Fibroblast of skin of back (primary cell): ENCODE results near the gene DNAH6. TPM values are rescaled to one million over a fixed set of nuclear protein-coding genes. Genes with fewer than 3 reads are reported as not detected.
A peak's percentile ranks its signal among the peaks of the same experiment; 100 is the strongest.
"Not testable (repeated sequence)": the region's sequence is repeated elsewhere in the genome, so short reads cannot be mapped to it uniquely, and the experiment has no call there.

Experiments
- DNase-seq: peaks from one replicate; pipeline ENCODE4 v3.0.0-alpha.2; 2013
- polyA plus RNA-seq, 2 experiments: library from polyadenylated mRNA; unstranded; fragments of 120-200 nt; gene quantifications; one replicate each; pipeline ENCODE4 v1.2.1, GENCODE V29; 2013; ENCODE audit not compliant: insufficient read length in 2 of 2

Gene DNAH6, protein sequence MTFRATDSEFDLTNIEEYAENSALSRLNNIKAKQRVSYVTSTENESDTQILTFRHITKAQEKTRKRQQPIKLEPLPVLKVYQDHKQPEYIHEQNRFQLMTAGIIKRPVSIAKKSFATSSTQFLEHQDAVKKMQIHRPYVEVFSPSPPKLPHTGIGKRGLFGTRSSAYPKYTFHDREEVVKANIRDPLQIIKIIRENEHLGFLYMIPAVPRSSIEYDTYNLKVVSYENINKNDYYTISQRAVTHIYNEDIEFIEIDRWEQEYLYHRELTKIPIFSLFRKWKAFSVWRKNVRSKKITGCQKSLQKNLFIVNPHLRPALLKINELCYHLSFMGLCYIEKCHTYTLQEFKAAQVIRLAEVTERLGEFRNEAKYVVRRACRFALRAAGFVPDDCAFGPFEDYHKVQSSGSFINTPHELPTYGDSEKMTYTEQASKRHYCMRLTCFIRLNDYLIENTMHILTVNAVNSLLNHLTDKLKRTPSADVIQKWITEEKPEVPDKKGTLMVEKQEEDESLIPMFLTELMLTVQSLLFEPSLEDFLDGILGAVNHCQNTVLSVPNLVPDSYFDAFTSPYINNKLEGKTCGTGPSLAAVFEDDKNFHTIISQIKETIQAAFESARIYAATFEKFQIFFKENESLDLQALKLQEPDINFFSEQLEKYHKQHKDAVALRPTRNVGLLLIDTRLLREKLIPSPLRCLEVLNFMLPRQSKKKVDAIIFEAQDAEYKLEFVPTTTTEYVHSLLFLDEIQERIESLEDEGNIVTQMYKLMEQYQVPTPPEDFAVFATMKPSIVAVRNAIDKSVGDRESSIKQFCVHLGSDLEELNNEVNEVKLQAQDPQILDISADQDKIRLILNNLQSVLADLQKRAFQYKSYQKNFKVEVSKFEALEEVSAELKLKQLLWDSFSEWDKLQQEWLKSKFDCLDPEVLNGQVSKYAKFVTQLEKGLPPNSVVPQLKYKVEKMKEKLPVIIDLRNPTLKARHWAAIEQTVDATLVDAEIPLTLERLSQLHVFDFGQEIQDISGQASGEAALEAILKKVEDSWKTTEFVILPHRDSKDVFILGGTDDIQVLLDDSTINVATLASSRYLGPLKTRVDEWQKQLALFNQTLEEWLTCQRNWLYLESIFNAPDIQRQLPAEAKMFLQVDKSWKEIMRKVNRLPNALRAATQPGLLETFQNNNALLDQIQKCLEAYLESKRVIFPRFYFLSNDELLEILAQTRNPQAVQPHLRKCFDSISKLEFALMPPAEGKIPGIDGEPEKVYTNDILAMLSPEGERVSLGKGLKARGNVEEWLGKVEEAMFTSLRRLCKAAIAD (N-terminal part only)
- polyA plus RNA-seq (2013, experiment 1 of 2; ENCODE audit: insufficient read length) = 0.02 TPM
- polyA plus RNA-seq (2013, experiment 2 of 2; ENCODE audit: insufficient read length) = not detected

DNA sequence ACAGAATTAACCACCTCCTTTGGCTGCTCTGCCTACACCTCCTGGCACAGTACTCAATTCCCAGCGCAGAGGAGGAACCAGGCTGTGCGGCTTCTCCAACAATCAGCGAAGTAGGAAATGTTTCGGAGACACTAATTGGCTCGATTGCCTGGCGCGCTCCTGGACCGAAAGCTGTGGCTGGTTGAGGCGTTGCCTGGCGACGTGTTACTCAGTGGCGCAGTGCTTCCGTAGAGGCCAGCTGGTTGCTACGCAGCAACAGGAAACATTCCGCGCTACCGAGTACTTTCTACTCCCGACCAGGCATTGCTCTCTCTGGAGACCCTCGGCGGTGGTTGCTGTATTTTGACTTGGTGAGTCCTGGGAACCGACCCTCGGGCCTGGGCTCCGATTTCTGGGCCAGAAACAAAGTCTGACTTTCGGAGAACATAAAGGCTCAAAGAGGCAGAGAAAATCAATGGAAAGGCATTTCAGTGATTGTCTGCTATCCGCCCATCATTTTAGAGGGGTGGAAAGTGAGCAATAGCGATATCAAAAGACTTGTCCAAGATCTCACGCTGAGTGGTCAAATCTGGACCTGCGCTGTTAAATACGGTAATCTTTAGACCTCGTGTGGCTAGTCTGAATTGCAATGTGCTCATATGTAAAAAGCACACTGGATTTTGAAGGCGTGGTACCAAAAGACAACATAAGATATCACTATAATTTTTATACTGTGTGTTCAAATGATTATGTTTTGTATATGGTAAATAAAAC is at the start of gene DNAH6:
Gene DNAH6 (plus strand): TSS at position 265 of the 753 bp plus-strand sequence. CDS start 1,329 bp downstream, outside the sequence.
- peak; percentile 93 for DNase-seq

DNA sequence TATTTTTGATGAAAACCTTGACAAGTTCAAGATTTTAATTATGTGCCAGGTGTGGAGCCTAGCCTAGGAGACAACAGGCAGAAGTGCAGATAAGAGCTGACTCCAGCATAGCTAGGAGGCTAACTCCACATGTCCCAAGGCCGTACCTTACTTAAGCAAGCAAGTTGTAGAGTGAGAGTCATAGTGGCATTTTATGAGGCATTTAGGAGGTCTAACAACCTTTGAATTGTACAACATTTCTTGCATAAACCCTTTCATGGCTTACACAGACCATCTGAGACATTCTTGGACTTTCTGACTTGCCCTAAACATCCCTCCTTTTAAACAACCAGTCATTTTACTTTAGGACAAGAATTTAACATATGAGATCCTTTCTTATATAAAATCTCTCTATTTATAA is 48.9 kb upstream of the DNAH6 start:
- DNase-seq = no peak

DNA sequence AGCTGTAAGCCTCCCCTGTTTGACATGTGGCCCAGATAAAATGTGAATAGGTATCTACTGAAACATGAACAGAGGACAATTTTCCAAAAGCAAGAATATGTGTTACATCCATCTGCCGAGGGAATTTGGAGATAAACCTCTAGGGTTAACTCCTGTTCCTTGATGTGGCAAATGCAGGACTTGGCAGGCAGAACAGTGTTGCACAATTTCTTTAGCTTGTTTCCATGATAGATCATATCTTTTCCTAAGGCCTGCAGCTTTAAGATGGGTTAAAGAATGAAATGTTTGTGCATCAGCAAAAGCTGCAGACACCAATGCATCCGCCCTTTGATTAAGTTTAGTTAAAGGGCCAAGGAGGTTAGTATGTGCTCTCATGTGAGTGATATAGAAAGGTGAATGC is 43.9 kb upstream of the DNAH6 start:
- not testable (repeated sequence) for DNase-seq

DNA sequence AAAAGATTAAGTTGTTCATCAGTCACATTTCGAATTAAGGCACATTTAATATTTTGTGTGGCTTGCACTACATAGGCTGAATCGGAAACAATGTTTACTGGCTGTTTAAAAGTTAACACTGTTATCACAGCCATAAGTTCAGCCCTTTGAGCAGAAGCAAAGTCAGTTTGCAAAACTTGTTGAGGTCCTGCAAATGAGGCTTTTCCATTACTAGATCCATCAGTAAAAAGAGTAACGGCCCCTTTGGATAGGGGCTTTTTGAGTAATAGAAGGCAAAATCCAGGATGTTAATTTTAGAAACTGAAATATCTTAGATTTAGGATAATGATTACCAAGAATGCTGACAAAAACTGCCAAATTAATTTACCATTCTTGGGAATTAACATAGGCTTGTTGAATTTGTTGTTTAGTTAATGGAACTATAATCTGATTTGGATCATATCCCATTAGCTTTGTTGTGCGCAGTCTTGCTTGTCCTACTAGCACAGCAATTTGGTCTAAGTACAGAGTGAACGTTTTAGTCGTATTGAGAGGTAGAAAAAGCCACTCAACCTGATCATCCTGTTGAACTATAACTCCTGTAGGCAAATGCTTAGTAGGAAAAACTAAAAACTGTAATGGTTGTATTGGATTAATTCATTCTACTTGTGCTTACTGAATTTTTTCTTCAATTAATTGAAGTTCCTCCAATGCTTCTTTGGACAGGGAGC is 43.3 kb upstream of the DNAH6 start:
- no peak for DNase-seq

DNA sequence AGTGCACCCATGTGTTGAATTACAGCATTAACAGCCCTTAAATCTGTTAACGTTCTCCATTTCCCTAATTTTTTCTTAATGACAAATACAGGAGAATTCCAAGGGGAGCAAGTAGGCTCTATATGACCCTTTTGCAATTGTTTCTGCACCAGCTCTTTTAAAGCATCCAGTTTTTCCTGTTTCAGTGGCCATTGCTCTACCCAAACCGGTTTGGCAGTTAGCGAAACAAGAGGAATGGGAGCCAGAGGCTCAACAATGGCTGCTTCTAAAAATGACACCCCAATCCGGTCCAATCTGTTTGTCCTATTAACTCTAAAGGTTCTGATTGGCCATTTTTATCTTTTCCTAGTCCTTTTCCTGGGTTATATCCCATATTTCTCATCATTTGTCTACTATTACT is 42.1 kb upstream of the DNAH6 start:
- no peak for DNase-seq

- no peak for DNase-seq
Observed at GRCh38 chr2:84477886-84478285, 38.4 kb upstream of the DNAH6 start.

GRCh38 chr2:84478867-84479266 is 37.4 kb upstream of the DNAH6 start:
- no peak for DNase-seq

DNA sequence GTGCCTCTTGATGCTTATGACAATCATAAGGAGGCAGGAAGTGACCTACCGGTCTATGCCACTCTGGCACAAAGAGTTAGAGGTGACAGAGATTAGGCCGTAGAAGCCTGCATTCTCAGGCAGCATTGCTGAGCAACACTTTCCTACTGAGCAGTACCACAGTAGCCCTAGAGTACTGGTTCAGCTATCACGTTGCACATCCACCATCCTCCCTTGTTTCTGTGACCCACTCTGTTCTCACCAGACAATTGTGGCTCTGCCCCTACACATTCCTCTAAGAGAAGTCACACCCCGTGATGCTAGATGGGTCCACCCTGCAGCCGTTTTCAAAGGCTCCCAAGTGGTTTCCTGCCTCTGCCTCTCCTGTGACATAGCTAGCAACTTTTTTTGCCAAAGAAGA is 34.6 kb upstream of the DNAH6 start:
- peak; percentile 83 for DNase-seq

GRCh38 chr2:84482603-84483002 is 33.7 kb upstream of the DNAH6 start:
- no peak for DNase-seq

DNA sequence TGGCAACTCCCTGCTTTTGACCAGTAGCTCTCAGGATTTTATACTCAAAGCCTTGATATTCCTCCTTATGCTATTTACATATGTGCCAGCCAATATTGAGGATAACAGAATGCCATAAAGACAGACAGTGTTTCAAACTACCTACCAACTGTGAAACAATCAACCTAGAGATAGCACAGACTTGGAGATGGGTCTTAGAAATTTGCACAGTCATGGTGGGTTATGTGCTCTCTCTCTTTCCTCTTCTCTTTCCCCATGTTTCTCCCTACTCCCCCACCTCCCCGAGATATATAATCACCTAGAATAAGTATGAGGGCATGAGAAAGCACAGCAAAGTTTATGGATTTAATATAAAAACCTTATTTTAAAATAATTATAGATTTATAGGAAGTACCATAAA is 33.0 kb upstream of the DNAH6 start:
- no peak for DNase-seq

DNA sequence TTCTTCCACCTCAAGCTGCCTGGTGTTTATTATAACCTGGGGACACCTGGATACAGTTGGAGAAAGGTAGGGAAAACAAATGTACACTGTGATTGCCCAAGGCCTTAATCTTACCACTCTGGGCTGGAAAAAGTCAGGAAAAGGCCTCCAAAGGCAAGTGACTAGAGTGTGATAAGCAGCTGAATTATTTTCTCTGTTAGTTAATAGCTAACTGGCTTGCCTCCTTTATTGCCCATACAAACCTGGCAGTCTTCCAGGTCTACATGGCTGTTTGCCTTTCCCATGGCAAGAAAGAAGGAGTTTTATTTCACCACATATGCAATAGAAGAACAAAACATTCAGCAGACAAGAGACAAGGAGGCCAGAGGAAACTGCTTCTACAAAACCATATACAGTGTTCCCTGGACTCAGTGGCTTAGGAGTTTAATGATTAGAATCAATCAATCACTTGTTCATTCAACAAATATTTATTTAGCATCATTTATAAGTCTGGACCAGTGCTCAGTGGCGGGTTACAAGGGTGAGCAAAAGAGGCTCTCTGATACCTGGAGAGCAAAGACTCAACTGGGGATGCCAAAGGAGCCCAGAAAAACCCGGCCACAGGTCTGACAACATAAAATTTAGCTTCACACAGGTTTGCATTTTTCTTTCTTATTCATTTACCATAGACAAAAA is 29.7 kb upstream of the DNAH6 start:
- DNase-seq = peak; percentile 15

- peak; percentile 35 for DNase-seq
Observed at GRCh38 chr2:84487298-84487996, 28.9 kb upstream of the DNAH6 start.

- DNase-seq = no peak
Observed at GRCh38 chr2:84491256-84491655, 25.0 kb upstream of the DNAH6 start.

- DNase-seq = no peak
Observed at GRCh38 chr2:84491741-84492140, 24.6 kb upstream of the DNAH6 start.

DNA sequence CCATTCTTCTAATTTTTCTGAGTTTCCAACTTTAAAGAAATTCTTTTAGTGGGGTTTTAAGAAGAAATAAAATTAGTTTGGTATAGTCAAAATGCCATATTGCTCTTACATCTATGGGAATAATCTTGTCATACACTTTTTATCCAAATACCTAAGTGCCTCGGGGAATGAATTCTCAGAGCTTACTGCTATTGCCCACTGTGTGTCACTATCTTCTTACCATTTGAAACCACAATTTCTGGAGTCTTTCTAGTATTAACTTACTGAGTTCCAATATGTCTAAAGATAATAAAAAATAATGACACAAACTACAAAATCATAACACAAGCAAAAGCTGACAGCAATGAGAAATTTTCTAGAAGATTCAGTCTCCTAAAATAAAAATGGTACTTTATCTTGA is 23.7 kb upstream of the DNAH6 start:
- DNase-seq = peak; percentile 49

- DNase-seq = peak; percentile 95
Observed at GRCh38 chr2:84493514-84493913, 22.8 kb upstream of the DNAH6 start.

DNA sequence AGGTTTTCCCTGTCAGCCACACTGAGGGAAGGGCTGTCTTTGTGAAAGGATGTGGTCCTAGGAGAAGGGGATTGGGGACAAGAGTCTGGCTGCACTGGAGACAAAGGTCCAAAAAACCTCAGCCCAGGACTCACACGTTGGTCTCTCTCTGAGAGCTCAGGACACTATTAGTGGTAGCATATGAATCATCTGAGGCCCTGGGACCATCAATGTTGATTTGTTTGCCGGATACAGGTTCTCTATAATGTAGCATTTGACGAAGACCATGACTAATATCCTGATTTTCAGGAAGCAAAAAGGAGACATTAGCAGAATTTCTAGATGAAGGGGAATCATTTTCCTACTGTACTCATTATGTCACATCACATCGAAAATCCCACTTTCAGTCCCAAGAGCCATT is 22.2 kb upstream of the DNAH6 start:
- DNase-seq = peak; percentile 62

DNA sequence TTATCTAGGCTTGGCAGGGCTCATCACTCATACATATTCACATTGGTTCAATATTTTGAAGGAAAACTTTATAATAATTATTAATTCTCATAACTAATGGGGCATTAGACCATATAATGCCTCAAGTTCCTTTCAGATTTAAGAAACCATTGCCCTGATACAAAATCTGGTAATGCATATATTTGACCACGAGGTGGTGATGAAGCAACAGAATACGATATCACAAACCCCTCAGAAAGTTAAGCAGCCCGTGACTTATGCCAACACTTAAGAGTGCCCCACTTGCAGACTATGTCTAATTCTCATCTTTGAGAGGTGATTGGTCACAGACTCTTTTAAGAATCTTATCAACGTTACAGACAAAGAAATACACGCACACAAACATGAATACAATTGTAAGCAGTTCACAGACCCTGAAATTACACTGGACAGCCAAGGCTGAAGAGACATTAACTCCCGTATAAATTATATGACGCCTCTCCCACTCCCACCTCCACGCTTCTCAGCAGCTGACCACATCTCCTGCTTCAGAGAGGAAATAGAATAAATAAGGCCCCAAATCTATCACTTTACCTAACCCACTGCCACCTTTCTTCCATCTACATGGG is 20.7 kb upstream of the DNAH6 start:
- DNase-seq = peak; percentile 70

- DNase-seq = no peak
Observed at GRCh38 chr2:84496386-84496785, 19.9 kb upstream of the DNAH6 start.
